ENCODE data around the gene PSG7.
A peak's percentile ranks its signal among the peaks of the same experiment; 100 is the strongest.
"Not testable (repeated sequence)": the region's sequence is repeated elsewhere in the genome, so short reads cannot be mapped to it uniquely, and the experiment has no call there.

Gene PSG7

GRCh38 chr19:42937107-42937506 lies at the start of gene PSG7:
Gene PSG7 (minus strand): TSS chr19:42937207. CDS start chr19:42937076, 131 bp downstream.
- DNase-seq, result not testable (repeated sequence)

GRCh38 chr19:42985588-42985987 lies 48.6 kb upstream of the PSG7 start:
- no peak for DNase-seq

- not testable (repeated sequence) for DNase-seq
Observed at GRCh38 chr19:42982111-42982510, 45.1 kb upstream of the PSG7 start.

GRCh38 chr19:42971451-42971850 lies 34.4 kb upstream of the PSG7 start:
- DNase-seq, result not testable (repeated sequence)

- no peak for DNase-seq
Observed at GRCh38 chr19:42965176-42965575, 28.2 kb upstream of the PSG7 start.

- DNase-seq, result no peak
Observed at GRCh38 chr19:42961119-42961518, 24.1 kb upstream of the PSG7 start.

- not testable (repeated sequence) for DNase-seq
Observed at GRCh38 chr19:42952126-42952525, 15.1 kb upstream of the PSG7 start.

GRCh38 chr19:42951476-42951875 lies 14.5 kb upstream of the PSG7 start:
- DNase-seq, result not testable (repeated sequence)

GRCh38 chr19:42942187-42942789 lies 5.3 kb upstream of the PSG7 start:
- no peak for DNase-seq

- not testable (repeated sequence) for DNase-seq
Observed at GRCh38 chr19:42934726-42935125, 2.3 kb downstream of the PSG7 start.

- not testable (repeated sequence) for DNase-seq
Observed at GRCh38 chr19:42934183-42934582, 2.8 kb downstream of the PSG7 start.

- not testable (repeated sequence) for DNase-seq
Observed at GRCh38 chr19:42933412-42933811, 3.6 kb downstream of the PSG7 start.

- DNase-seq, result not testable (repeated sequence)
Observed at GRCh38 chr19:42932485-42933101, 4.4 kb downstream of the PSG7 start.

- DNase-seq, result not testable (repeated sequence)
Observed at GRCh38 chr19:42930214-42930613, 6.8 kb downstream of the PSG7 start.

- DNase-seq, result no peak
Observed at GRCh38 chr19:42928896-42929295, 8.1 kb downstream of the PSG7 start.

GRCh38 chr19:42926781-42927180 lies 10.2 kb downstream of the PSG7 start:
- no peak for DNase-seq

- DNase-seq, result peak; percentile 8
Observed at GRCh38 chr19:42923106-42923505, 13.9 kb downstream of the PSG7 start.

GRCh38 chr19:42920971-42921370 lies 16.0 kb downstream of the PSG7 start:
- not testable (repeated sequence) for DNase-seq

- DNase-seq, result no peak
Observed at GRCh38 chr19:42919757-42920079, 17.3 kb downstream of the PSG7 start.

- DNase-seq, result not testable (repeated sequence)
Observed at GRCh38 chr19:42919070-42919756, 17.8 kb downstream of the PSG7 start.

- not testable (repeated sequence) for DNase-seq
Observed at GRCh38 chr19:42918377-42919069, 18.5 kb downstream of the PSG7 start.

GRCh38 chr19:42917634-42918033 lies 19.4 kb downstream of the PSG7 start, which contains the start of gene PSG6:
Gene PSG6 (minus strand): TSS chr19:42917894. CDS start chr19:42917792, 102 bp downstream.
- not testable (repeated sequence) for DNase-seq

- not testable (repeated sequence) for DNase-seq
Observed at GRCh38 chr19:42916931-42917330, 20.1 kb downstream of the PSG7 start.

Data from inflammatory macrophage treated with lipopolysaccharide for 4 hours (primary cell).